GM21529 (cell line): Measurements from ENCODE around the gene AMMECR1L.
"Not testable (repeated sequence)": the region's sequence is repeated elsewhere in the genome, so short reads cannot be mapped to it uniquely, and the experiment has no call there.

Source experiments
- ATAC-seq: cut with Tn5 transposase; IDR thresholded peaks from one replicate; pipeline ENCODE4 v1.9.1; 2021; ENCODE audit not compliant: unreplicated experiment

The AMMECR1L gene

GRCh38 chr2:127841466-127842178, 44.1 kb downstream of the AMMECR1L start:
- no peak for ATAC-seq

- ATAC-seq, result no peak
Observed at GRCh38 chr2:127840893-127841292, 44.9 kb downstream of the AMMECR1L start.

- no peak for ATAC-seq
Observed at GRCh38 chr2:127834951-127835350, 50.8 kb downstream of the AMMECR1L start.

GRCh38 chr2:127829845-127830246, 55.9 kb downstream of the AMMECR1L start:
- peak; percentile 99 for ATAC-seq

- ATAC-seq, result not testable (repeated sequence)
Observed at GRCh38 chr2:127826708-127827107, 59.0 kb downstream of the AMMECR1L start.

- no peak for ATAC-seq
Observed at GRCh38 chr2:127826047-127826446, 59.7 kb downstream of the AMMECR1L start.

- no peak for ATAC-seq
Observed at GRCh38 chr2:127820080-127820668, 65.6 kb downstream of the AMMECR1L start.

- ATAC-seq, result no peak
Observed at GRCh38 chr2:127818794-127819425, 66.8 kb downstream of the AMMECR1L start.

- no peak for ATAC-seq
Observed at GRCh38 chr2:127818241-127818640, 67.5 kb downstream of the AMMECR1L start.

GRCh38 chr2:127814677-127815076, 71.1 kb downstream of the AMMECR1L start:
- ATAC-seq, result no peak

GRCh38 chr2:127812441-127812840, 73.3 kb downstream of the AMMECR1L start:
- not testable (repeated sequence) for ATAC-seq
